Fibroblast of lung (primary cell): Measurements from ENCODE around the gene MDN1.

ENCODE experiments used
- EZH2 ChIP-seq: IDR thresholded peaks from 2 replicates; pipeline ENCODE4 v1.5.1; 2012; ENCODE audit warnings: low read length, control low read depth, mild to moderate bottlenecking; ENCODE audit errors: missing control alignments
- TF ChIP-seq, protein P1 (sequence below), 2 donors: IDR thresholded peaks in 1 of 2; conservative IDR thresholded peaks in 1 of 2; 1 replicate in 1 of 2; 2 replicates in 1 of 2; pipeline ENCODE4 v1.5.1; 2011 to 2012; ENCODE audit warnings: low read length in 2 of 2, control low read depth in 1 of 2, inconsistent platforms in 1 of 2, low read depth in 1 of 2, mild to moderate bottlenecking in 1 of 2

DNA sequence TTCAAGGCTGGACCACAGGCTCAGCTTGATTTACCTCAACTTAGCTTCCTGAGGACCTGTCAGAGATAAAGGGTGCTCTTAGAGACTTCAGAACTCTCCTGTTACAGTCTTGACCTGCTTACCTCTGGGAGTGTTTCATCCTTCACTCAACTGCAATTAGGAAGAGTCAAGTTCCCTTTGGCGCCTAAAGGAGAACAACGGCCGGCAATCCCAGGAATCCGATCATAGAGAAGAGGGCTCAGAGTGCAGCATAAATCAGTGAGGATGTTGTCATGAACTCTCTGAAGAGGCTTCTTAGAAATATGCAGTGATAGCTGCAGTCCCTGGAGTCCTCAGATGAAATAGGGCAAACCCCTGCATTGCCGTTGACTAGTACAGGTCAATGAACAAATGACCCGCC lies 217.4 kb downstream of the MDN1 start:
- TF ChIP-seq, protein P1, sequence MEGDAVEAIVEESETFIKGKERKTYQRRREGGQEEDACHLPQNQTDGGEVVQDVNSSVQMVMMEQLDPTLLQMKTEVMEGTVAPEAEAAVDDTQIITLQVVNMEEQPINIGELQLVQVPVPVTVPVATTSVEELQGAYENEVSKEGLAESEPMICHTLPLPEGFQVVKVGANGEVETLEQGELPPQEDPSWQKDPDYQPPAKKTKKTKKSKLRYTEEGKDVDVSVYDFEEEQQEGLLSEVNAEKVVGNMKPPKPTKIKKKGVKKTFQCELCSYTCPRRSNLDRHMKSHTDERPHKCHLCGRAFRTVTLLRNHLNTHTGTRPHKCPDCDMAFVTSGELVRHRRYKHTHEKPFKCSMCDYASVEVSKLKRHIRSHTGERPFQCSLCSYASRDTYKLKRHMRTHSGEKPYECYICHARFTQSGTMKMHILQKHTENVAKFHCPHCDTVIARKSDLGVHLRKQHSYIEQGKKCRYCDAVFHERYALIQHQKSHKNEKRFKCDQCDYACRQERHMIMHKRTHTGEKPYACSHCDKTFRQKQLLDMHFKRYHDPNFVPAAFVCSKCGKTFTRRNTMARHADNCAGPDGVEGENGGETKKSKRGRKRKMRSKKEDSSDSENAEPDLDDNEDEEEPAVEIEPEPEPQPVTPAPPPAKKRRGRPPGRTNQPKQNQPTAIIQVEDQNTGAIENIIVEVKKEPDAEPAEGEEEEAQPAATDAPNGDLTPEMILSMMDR (conservative IDR thresholded peaks at IDR 0.05 in 1 of 2, IDR thresholded peaks at IDR 0.05 in 1 of 2; ENCODE audit: low read depth in 1 of 2, low read length in 2 of 2): no peak
- no peak for TF ChIP-seq EZH2
